Esophagus squamous epithelium (tissue), 4 donors: ENCODE results near the gene OSTF1.

ENCODE experiments used
- POLR2A ChIP-seq, 4 donors: fragments of 450-650 bp; IDR thresholded peaks; one replicate each; pipeline ENCODE4 v1.6.1; 2017; ENCODE audit warnings: antibody characterized with exemption in 4 of 4, mild to moderate bottlenecking in 4 of 4, moderate library complexity in 3 of 4
- TF ChIP-seq, protein P1 (sequence below), 6 experiments: fragments of 450-650 bp in 4 of 6; fragments of 200-600 bp in 2 of 6; sonication (generic) in 2 of 6; IDR thresholded peaks; one replicate each; pipeline ENCODE4 v1.5.1; 2016 to 2019; ENCODE audit warnings: antibody characterized with exemption in 6 of 6, mild to moderate bottlenecking in 4 of 6, moderate library complexity in 4 of 6

GRCh38 chr9:75175395-75175794 lies 87.1 kb downstream of the OSTF1 start:
- TF ChIP-seq, protein P1, sequence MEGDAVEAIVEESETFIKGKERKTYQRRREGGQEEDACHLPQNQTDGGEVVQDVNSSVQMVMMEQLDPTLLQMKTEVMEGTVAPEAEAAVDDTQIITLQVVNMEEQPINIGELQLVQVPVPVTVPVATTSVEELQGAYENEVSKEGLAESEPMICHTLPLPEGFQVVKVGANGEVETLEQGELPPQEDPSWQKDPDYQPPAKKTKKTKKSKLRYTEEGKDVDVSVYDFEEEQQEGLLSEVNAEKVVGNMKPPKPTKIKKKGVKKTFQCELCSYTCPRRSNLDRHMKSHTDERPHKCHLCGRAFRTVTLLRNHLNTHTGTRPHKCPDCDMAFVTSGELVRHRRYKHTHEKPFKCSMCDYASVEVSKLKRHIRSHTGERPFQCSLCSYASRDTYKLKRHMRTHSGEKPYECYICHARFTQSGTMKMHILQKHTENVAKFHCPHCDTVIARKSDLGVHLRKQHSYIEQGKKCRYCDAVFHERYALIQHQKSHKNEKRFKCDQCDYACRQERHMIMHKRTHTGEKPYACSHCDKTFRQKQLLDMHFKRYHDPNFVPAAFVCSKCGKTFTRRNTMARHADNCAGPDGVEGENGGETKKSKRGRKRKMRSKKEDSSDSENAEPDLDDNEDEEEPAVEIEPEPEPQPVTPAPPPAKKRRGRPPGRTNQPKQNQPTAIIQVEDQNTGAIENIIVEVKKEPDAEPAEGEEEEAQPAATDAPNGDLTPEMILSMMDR (IDR thresholded peaks at IDR 0.05): no peak
- TF ChIP-seq POLR2A (IDR thresholded peaks at IDR 0.05): no peak
